ENCODE data around the gene TEDC2.
"Not testable (repeated sequence)": the region's sequence is repeated elsewhere in the genome, so short reads cannot be mapped to it uniquely, and the experiment has no call there.

TEDC2 gene

GRCh38 chr16:2478279-2478678, 18.4 kb downstream of the TEDC2 start:
- no peak for DNase-seq

GRCh38 chr16:2479996-2480395, 20.1 kb downstream of the TEDC2 start:
- not testable (repeated sequence) for DNase-seq

GRCh38 chr16:2480948-2481347, 21.0 kb downstream of the TEDC2 start:
- no peak for DNase-seq

- no peak for DNase-seq
These were observed 21.8 kb downstream of the TEDC2 start for GRCh38 chr16:2481676-2482075.

- DNase-seq: no peak
These were observed 22.3 kb downstream of the TEDC2 start for GRCh38 chr16:2482249-2482648.

- DNase-seq: no peak
These were observed 23.0 kb downstream of the TEDC2 start for GRCh38 chr16:2482708-2483534.

GRCh38 chr16:2483939-2484897, 24.3 kb downstream of the TEDC2 start:
- no peak for DNase-seq

- DNase-seq: no peak
These were observed 25.1 kb downstream of the TEDC2 start for GRCh38 chr16:2484898-2485508.

- no peak for DNase-seq
These were observed 26.1 kb downstream of the TEDC2 start for GRCh38 chr16:2485811-2486507.

GRCh38 chr16:2486645-2487516, 27.0 kb downstream of the TEDC2 start:
- peak; percentile 61 for DNase-seq

GRCh38 chr16:2487517-2487842, 27.6 kb downstream of the TEDC2 start:
- no peak for DNase-seq

- no peak for DNase-seq
These were observed 28.1 kb downstream of the TEDC2 start for GRCh38 chr16:2487903-2488531.

- no peak for DNase-seq
These were observed 29.7 kb downstream of the TEDC2 start for GRCh38 chr16:2489581-2489980.

GRCh38 chr16:2490190-2491105, 30.5 kb downstream of the TEDC2 start:
- DNase-seq: no peak

- no peak for DNase-seq
These were observed 32.4 kb downstream of the TEDC2 start for GRCh38 chr16:2492292-2492691.

- no peak for DNase-seq
These were observed 33.7 kb downstream of the TEDC2 start for GRCh38 chr16:2493605-2494004.

- no peak for DNase-seq
These were observed 34.7 kb downstream of the TEDC2 start for GRCh38 chr16:2494616-2495015.

GRCh38 chr16:2495041-2495440, 35.1 kb downstream of the TEDC2 start:
- DNase-seq: no peak

- no peak for DNase-seq
These were observed 36.6 kb downstream of the TEDC2 start for GRCh38 chr16:2496223-2497115.

Measured in effector CD8-positive, alpha-beta T cell (primary cell).